ENCODE results near the gene THSD7B.
"Not testable (repeated sequence)": the region's sequence is repeated elsewhere in the genome, so short reads cannot be mapped to it uniquely, and the experiment has no call there.

The THSD7B gene

GRCh38 chr2:137676346-137676745 is 911.0 kb downstream of the THSD7B start:
- DNase-seq (ENCODE audit: low spot score) = no peak

GRCh38 chr2:137677466-137677865 is 912.1 kb downstream of the THSD7B start:
- DNase-seq (ENCODE audit: low spot score) = no peak

- DNase-seq (ENCODE audit: low spot score) = no peak
Measured at GRCh38 chr2:137689549-137689948, 924.2 kb downstream of the THSD7B start.

- no peak for DNase-seq (ENCODE audit: low spot score)
Measured at GRCh38 chr2:137693534-137693933, 928.2 kb downstream of the THSD7B start.

- DNase-seq (ENCODE audit: low spot score) = no peak
Measured at GRCh38 chr2:137696916-137697315, 931.6 kb downstream of the THSD7B start.

GRCh38 chr2:137700250-137700649 is 934.9 kb downstream of the THSD7B start:
- DNase-seq (ENCODE audit: low spot score) = not testable (repeated sequence)

GRCh38 chr2:137700681-137701080 is 935.3 kb downstream of the THSD7B start:
- DNase-seq (ENCODE audit: low spot score) = no peak

- DNase-seq (ENCODE audit: low spot score) = no peak
Measured at GRCh38 chr2:137705296-137705695, 940.0 kb downstream of the THSD7B start.

GRCh38 chr2:137706786-137707613 is 941.7 kb downstream of the THSD7B start:
- DNase-seq (ENCODE audit: low spot score) = peak; percentile 5

GRCh38 chr2:137708311-137708710 is 943.0 kb downstream of the THSD7B start:
- no peak for DNase-seq (ENCODE audit: low spot score)

GRCh38 chr2:137715731-137716191 is 950.4 kb downstream of the THSD7B start:
- DNase-seq (ENCODE audit: low spot score) = no peak

GRCh38 chr2:137718786-137719185 is 953.4 kb downstream of the THSD7B start:
- no peak for DNase-seq (ENCODE audit: low spot score)

- DNase-seq (ENCODE audit: low spot score) = no peak
Measured at GRCh38 chr2:137721733-137722132, 956.4 kb downstream of the THSD7B start.

- DNase-seq (ENCODE audit: low spot score) = no peak
Measured at GRCh38 chr2:137724912-137725311, 959.6 kb downstream of the THSD7B start.

Small RNA genes lying within 50 kb of the gene (small RNA-seq; reads per million reads assigned to genes)
- gene RF00019 (0 reads per million in 2 experiments), gene RNA5SP105 (0 reads per million in 2 experiments)
